ENCODE results near the gene PKNOX2. TPM values are rescaled to one million over a fixed set of nuclear protein-coding genes. Genes with fewer than 3 reads are reported as not detected.

The PKNOX2 gene
- polyA plus RNA-seq, 5 donors, result 12.7 to 19.9 (median 16.6) TPM

- no peak for DNase-seq
These were observed 143.7 kb downstream of the PKNOX2 start for GRCh38 chr11:125308246-125308645.

DNA sequence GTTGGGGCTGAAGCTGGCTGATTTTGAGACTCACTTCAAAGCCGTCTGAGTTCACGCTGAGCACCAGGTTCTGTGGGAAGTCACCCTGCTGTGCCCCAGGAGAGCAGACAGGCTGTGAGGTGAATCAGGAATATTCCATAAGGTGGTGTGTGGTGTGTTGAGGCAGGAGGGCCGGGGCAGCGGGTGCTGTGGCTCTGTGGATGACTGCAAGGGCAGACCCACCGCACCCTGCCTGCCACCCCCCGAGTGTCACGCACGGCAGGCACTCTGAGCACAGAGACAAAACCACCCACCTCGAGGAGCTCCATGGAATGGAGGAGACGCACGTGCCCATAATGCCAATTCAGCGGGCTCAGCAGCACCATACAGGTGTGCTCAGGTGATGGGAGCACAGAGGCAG is 147.8 kb downstream of the PKNOX2 start:
- DNase-seq, result no peak

DNA sequence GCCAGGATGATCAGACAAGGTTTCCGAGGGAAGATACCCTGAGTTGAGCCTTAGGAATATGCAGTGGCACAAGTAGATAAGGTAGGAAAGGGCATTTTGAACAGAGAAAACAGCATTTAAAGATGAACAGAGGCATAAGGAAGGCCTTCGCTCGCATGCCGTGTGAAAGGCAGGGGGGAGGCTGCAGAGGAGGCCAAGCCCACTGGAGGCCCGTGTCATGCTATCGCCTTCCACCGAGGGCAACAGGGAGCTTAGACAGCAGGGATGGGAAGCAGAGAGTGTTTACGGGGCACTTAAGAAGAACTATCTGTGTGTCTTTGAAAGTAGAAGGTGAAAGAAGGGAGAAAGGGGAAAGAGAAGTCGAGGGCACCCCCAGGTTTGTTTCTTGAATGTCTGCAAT is 148.3 kb downstream of the PKNOX2 start:
- DNase-seq, result no peak

GRCh38 chr11:125313271-125314219 is 149.0 kb downstream of the PKNOX2 start:
- no peak for DNase-seq

DNA sequence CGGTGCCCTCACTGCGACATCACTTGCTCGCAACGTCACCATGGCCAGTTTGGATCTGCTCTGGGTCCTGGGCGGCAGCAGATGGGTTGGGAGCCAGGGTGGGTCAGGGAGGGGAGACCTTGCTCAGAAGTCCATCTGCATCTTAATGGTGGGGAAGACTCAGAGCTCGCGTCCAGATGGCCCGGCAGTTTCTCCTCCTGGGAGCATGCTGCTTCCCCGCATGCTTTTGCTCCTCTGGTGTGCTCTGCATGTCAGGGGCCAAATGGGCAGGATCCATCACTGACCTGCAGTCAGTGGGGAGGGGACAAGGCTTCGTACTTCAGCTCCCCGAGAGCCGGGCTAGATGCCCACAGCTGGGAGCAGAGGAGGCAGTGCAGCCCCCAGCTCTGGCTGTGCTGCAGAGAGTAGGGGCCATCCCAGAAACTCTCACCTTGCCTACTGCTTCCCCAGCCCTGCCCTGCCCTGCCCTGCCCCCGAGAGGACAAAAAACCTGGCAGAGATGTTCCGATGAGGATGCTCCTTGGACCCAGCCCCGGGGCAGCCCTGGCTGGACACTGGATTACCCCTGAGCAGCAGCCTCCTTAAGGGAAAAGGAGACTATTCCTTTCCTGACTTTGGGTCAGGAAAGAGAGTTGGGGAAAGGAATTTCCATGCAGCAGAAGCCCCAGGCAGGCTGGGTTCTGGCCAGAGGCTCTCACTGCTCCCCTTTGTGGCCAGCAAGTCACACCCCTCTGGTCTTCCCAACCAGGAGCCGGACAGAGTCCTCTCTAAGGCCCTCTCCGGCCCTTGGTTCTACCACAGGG is 149.9 kb downstream of the PKNOX2 start:
- no peak for DNase-seq

DNA sequence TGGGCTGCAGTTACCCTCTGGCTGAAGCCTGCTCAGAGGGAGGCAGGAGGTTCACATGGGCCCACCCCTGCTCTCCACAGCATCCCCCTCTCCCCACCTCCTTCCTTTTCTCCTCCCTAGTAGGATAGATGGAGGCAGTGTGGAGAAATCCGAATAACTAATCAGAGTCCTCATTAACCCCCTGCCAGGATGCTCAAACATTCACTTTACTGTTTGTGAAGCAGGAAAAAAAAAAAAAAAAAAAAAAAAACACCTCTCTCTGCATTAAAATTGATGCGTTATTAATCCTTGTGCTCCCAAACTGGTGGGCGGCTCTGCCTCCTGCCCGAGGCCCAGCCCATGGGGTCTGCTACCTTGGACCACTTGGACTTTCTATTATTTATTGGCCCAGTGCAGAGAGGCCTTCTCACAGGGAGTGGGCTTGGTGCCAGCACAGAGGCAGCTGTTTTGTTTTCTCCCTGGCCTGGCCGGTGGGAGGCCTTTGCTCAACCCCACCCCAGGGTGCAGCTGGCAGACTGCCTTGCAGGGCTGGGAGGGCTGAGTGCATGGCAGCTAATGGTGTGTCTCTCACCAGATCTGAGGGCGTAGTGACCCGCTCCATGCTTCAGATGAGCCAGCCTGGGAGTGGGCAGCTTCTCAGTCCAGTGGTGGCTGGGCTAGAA is 150.7 kb downstream of the PKNOX2 start:
- DNase-seq, result peak in 1 of 2 donors; percentile 34

DNA sequence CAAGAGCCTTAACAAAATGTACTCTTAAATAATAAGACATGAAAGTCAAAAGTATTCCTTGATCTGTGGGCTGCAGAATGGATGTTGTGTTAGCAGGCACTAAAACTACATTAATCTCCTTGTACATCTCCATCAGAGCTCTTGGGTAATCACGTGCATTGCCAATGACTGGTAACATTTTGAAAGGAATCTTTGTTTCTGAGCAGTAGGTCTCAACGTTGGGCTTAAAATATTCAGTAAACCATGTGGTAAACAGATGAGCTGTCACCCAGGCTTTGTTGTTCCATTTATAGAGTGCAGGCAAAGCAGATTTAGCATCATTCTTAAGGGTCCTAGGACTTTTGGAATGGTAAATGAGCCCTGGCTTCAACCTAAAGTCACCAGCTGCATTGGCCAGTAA is 152.9 kb downstream of the PKNOX2 start:
- no peak for DNase-seq

DNA sequence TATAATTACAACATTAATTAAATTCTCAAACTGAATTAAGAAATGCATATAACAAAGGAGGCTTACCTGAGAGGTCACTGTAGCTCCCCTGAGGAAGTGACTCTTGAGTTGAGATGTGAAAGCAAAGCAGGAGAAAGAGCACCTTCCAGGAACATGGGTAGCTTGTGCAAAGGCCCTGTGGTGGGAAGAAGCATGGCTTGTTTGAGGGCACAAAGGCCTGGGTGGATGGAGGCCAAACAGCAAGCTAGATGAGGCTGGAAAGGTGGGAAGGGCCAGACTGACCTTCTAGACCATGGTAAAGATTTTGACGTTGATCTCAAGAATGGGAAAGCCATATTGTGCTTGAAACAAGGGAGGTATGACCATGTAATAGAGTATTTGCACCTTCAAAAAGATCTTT is 155.1 kb downstream of the PKNOX2 start:
- DNase-seq, result no peak

DNA sequence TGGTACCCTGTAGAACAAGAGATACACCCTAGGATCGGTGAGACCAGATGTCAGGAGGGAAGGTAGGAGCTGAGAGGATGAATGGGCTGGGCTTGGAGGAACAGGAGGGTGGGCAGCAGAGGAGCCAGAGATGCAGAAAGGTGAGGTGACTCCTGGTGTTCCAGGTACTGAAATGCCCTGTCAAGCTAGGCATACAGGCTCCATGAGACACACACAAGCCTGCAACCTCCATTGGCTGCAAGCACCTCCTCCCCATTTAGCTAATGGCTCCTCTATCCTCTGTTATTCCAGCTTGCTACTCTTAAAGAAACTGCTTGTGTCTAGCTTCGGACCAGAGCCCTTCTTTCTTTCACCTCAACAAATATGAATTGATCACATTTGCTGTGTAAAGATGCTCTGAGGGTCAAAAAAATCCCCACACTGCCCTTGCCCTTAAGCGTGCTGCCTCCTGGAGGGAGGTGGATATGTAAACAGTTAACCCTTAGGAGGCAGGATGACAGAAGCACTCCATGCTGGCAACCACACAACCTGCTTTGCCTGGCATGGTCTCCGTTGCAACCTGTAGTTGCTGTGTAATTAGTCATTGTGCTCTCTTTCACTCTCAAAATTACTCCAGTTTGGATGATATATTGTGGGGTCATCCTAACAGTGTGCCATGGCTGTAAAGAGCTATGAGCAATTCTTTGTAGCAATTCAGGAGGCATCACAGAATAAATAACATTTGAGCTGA is 156.0 kb downstream of the PKNOX2 start:
- DNase-seq, result no peak

DNA sequence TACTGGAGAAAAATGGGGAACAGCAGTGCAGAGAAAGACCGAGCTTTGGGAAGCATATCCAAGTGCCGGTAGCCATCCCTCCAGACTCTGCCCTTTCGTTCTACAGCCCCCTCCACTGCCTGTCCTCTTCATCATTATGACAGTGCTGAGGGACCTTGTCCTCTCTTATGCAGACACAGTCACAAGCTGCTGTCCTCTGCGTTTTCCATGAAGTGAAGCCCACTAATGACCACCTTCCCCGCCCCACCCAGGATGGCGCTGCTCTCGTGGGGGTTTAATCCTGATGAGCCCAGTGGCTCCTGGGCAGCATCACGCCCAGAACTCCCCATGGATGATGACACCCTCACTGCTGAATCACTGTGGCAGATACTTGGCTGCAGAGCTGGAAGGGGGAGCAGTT is 157.7 kb downstream of the PKNOX2 start:
- no peak for DNase-seq

- DNase-seq, result no peak
These were observed 160.6 kb downstream of the PKNOX2 start for GRCh38 chr11:125325196-125325595.

DNA sequence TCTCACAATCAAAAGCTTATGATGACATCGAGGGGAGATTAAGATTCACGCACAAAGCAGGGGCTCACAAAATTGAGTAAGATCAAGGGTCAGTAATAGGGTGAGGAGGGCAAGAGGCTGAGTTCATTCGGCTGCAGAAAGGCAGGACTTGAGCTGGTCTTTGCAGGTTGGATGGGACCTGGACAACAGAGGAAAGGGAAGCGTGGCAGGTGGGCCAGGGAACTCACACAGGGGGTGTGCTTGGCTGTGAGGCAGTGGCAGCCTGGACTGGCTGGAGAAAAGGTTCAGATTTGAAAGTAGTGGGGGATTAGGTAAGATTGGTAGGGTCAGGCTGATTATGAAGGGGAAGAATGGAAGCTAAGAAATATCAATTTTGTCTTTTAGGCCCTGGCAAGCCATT is 161.6 kb downstream of the PKNOX2 start:
- no peak for DNase-seq

DNA sequence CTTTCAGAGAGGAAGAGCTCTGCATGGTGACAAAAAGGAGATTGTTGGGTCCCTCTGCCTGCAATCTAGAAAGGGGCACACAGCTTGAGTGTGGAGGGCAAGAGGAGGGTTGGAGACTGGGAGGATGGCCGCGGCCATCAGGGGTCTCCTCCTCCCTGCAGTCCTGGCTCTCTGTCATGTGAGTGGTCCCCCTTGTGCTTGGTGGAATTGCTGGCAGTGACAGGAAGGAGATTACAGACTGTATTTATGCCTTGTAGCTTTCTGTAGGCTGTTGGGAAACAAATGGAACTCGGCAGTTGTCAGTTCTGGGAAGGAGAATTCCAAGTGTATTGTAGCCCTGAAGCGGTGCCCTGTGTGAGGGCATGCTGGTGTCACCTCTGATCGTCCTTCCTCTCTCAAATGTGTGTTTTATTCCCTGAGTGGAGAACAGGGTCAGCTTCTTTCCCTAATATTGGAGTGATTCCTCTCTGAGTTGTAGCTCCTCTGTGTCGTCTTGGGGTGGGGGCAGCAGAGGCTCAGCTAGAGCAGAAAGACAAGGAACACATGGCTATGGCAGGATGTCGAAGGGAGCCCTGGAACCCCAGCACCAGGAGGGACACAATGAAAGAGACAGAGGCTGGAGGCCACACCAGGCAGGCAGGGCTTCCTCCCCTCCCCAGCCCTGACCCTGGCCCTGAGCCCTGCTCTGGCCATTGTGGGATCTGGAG is 163.1 kb downstream of the PKNOX2 start:
- no peak for DNase-seq

GRCh38 chr11:125328225-125328580 is 163.7 kb downstream of the PKNOX2 start:
- DNase-seq, result no peak

DNA sequence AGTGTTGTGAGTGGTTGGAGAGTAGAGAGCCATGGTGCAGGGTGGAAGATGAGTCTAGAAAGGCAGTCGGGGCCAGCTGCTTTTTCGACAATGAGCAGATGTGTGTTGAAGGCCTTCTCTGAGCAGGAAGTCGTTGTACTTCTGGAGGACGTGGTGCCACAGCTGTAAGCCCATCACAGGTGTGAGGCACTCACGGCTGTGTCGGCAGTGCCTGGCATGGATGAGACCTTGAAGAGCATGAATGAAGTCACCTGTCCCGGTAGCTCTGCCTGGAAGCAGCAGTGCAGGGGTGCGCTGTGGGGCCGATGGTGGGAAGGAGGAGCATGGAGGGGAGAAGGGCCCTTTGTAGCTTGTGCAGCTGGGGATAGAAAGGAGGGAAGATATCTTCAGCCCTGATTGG is 165.2 kb downstream of the PKNOX2 start:
- no peak for DNase-seq

GRCh38 chr11:125330462-125331325 is 166.1 kb downstream of the PKNOX2 start:
- DNase-seq, result no peak

DNA sequence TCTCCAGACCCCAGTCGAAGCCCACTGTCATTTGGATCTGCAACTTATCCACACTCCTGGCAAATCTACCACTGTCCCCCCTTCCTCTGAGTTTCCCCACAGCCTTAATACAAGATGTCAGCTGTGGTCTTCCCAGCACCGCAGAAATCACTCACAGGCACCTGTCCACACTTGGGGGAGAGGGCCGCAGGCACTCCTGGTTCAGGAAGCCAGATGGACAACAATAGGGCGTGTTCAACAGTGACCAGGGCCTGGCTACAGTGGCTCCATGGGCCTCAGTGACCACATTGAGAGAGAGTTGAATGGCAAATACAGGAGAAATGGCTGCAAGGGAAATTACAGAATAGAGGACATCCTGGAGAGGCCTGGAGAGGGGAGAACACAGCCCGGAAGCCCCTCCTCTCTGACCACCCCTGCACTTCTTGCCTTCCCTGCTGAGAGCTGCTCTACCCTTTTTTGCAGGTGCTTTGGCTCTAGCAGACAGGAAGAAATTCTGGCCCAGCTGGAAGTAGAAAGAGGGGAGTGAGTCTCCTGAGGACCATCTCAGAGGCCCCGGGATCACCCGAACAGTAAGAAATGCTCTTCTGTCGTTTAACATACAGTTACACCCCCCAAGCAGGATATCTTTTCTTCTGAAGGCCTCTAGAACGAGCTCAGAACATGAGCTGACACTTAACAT is 166.9 kb downstream of the PKNOX2 start:
- no peak for DNase-seq

GRCh38 chr11:125332821-125333220 is 168.3 kb downstream of the PKNOX2 start:
- no peak for DNase-seq

DNA sequence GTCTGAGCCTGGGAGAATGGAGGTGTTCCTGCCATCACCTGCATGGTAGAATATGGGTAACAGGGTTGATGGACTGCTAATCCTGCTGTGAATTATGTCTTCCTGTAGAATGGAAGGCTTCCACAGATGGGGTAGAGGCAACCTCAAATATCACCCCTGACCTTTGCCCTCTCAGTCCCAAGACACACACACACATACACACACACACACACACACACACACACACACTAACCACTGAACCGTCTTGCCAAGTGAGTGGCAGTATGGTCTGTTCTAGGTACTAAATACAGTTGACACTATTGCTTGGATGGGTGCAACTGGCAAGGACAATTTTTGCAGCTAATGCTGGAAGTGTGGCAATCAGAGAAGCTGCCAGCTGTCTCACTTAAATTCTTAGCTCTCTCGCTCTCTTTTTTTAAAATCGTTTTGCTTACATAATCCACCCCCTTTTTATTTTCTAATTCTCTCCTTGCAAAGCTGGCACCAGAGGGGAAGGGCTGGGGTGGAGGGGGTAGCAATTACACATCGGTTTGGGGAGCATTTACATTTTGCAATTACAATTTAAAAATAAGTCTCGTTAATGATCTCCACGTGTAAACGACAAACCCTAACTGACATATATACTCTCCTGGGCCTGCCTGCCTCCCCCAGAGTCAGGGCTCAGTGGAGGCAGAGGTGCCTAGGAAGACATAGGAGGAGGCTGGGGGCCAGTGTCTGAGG is 169.0 kb downstream of the PKNOX2 start:
- DNase-seq, result no peak

Measured in right lung (tissue), 5 donors.